H1 (cell line): ENCODE data around the gene TRMT44. TPM values are rescaled to one million over a fixed set of nuclear protein-coding genes. Genes with fewer than 3 reads are reported as not detected.

ENCODE experiments used
- CTCF ChIA-PET: fragments of 300-600 bp; sonication (Branson Sonifier 250); formaldehyde crosslinking; loops from one replicate; lab custom pipeline; 2021; ENCODE audit not compliant: partially characterized antibody; lab: Charles Lee
- POLR2A ChIA-PET: fragments of 300-600 bp; sonication (Branson Sonifier 250); formaldehyde crosslinking; loops from one replicate; lab custom pipeline; 2021; ENCODE audit warnings: inconsistent platforms; ENCODE audit not compliant: partially characterized antibody; lab: Charles Lee
- DNase-seq, 2 experiments: peaks; one replicate each; pipeline versions ENCODE4 v3.0.0 to v3.0.0-alpha.2; 2010 to 2022; ENCODE audit warnings: low spot score in 2 of 2, low read depth in 1 of 2, mixed read lengths in 1 of 2
- FAIRE-seq: peaks from 2 replicates; lab custom pipeline; 2011; peaks lifted over from hg19 to GRCh38; lab: Jason Lieb, UNC
- H2AFZ ChIP-seq: 2 replicates; pipeline ENCODE4 v1.8.1; 2012; ENCODE audit warnings: low read length, inconsistent platforms
- H2AK5ac ChIP-seq: 2 replicates; pipeline ENCODE4 v1.6.1; 2013; ENCODE audit warnings: low read depth, low read length
- H2BK120ac ChIP-seq: replicated peaks from 2 replicates; pipeline ENCODE3; 2013; ENCODE audit warnings: low read depth, low read length, inconsistent platforms
- H2BK12ac ChIP-seq: 2 replicates; pipeline ENCODE4 v1.6.1; 2013; ENCODE audit warnings: low read depth, low read length
- H2BK15ac ChIP-seq: 2 replicates; pipeline ENCODE4 v1.6.1; 2013; ENCODE audit warnings: low read length
- H2BK20ac ChIP-seq: 2 replicates; pipeline ENCODE4 v1.6.1; 2013; ENCODE audit warnings: low read length
- H2BK5ac ChIP-seq: 2 replicates; pipeline ENCODE4 v1.6.1; 2013; ENCODE audit warnings: low read depth, low read length
- H3K14ac ChIP-seq: 2 replicates; pipeline ENCODE4 v1.6.1; 2013; ENCODE audit warnings: inconsistent platforms; ENCODE audit not compliant: insufficient read length
- H3K18ac ChIP-seq: 2 replicates; pipeline ENCODE4 v1.6.1; 2013; ENCODE audit warnings: low read length; ENCODE audit errors: extremely low read depth
- H3K23ac ChIP-seq: 2 replicates; pipeline ENCODE4 v1.6.1; 2013; ENCODE audit warnings: inconsistent platforms; ENCODE audit not compliant: insufficient read length
- H3K23me2 ChIP-seq: 2 replicates; pipeline ENCODE4 v1.6.1; 2013; ENCODE audit warnings: low read depth, low read length
- H3K27ac ChIP-seq: 2 replicates; pipeline ENCODE4 v1.6.1; 2011; ENCODE audit warnings: low read depth, low read length, inconsistent platforms
- H3K27me3 ChIP-seq, 4 experiments: replicated peaks in 1 of 4; 1 replicate in 1 of 4; 2 replicates in 3 of 4; pipeline versions ENCODE4 v1.6.1 to v1.8.1; 2011 to 2013; ENCODE audit warnings: low read length in 3 of 4, mild to moderate bottlenecking in 3 of 4, inconsistent platforms in 2 of 4, mixed read lengths in 2 of 4, moderate library complexity in 1 of 4; ENCODE audit not compliant: control insufficient read depth in 3 of 4, insufficient read depth in 3 of 4; ENCODE audit errors: extremely low read depth in 1 of 4
- H3K36me3 ChIP-seq, 4 experiments: 2 replicates each; pipeline versions ENCODE4 v1.6.1 to v1.8.1; 2011 to 2013; ENCODE audit warnings: mild to moderate bottlenecking in 4 of 4, low read length in 3 of 4, moderate library complexity in 2 of 4, control low read depth in 1 of 4, inconsistent platforms in 1 of 4; ENCODE audit not compliant: insufficient read depth in 4 of 4, control insufficient read depth in 2 of 4
- H3K4ac ChIP-seq: replicated peaks from 2 replicates; pipeline ENCODE3; 2013; ENCODE audit warnings: low read length, low read depth, mixed read lengths, inconsistent platforms; ENCODE audit not compliant: insufficient read length
- H3K4me1 ChIP-seq, 4 experiments: replicated peaks in 1 of 4; 1 replicate in 1 of 4; 2 replicates in 3 of 4; pipeline versions ENCODE4 v1.6.1 to v1.8.1; 2011 to 2013; ENCODE audit warnings: low read length in 3 of 4, inconsistent platforms in 2 of 4, mixed read lengths in 1 of 4; ENCODE audit not compliant: insufficient read depth in 4 of 4, control insufficient read depth in 3 of 4
- H3K4me2 ChIP-seq, 2 experiments: 2 replicates each; pipeline versions ENCODE4 v1.6.1 to v1.8.1; 2011 to 2013; ENCODE audit warnings: low read depth in 2 of 2, low read length in 2 of 2, control low read depth in 1 of 2, inconsistent platforms in 1 of 2, mild to moderate bottlenecking in 1 of 2; ENCODE audit not compliant: insufficient read depth in 1 of 2
- H3K4me3 ChIP-seq, 4 experiments: fragments of 200-600, 300-600 bp in 1 of 4; sonication (generic), shearing (Covaris generic), sonication (Bioruptor Twin) in 1 of 4; 2 replicates each; pipeline versions ENCODE4 v1.5.1 to v1.8.1; 2011 to 2016; ENCODE audit warnings: low read length in 4 of 4, low read depth in 3 of 4, control low read depth in 2 of 4, inconsistent platforms in 2 of 4, mild to moderate bottlenecking in 2 of 4, mixed read lengths in 1 of 4, moderate library complexity in 1 of 4; ENCODE audit not compliant: insufficient read depth in 2 of 4; ENCODE audit errors: extremely low read depth in 1 of 4
- H3K56ac ChIP-seq: replicated peaks from 2 replicates; pipeline ENCODE3; 2013; ENCODE audit warnings: low read depth, mild to moderate bottlenecking, mixed read lengths, low read length, inconsistent platforms; ENCODE audit not compliant: insufficient read length
- H3K79me1 ChIP-seq: 2 replicates; pipeline ENCODE4 v1.6.1; 2013; ENCODE audit warnings: low read depth, low read length, control low read depth
- H3K79me2 ChIP-seq, 2 experiments: 2 replicates each; pipeline versions ENCODE4 v1.6.1 to v1.8.1; 2012 to 2013; ENCODE audit warnings: low read length in 2 of 2, mild to moderate bottlenecking in 2 of 2, inconsistent platforms in 1 of 2; ENCODE audit not compliant: insufficient read depth in 2 of 2, control insufficient read depth in 1 of 2
- H3K9ac ChIP-seq, 4 experiments: replicated peaks in 1 of 4; 1 replicate in 1 of 4; 2 replicates in 3 of 4; pipeline versions ENCODE4 v1.6.1 to v1.8.1; 2011 to 2013; ENCODE audit warnings: low read depth in 3 of 4, low read length in 3 of 4, control low read depth in 2 of 4, mild to moderate bottlenecking in 2 of 4, moderate library complexity in 2 of 4, inconsistent platforms in 1 of 4; ENCODE audit errors: extremely low read depth in 1 of 4
- H3K9me3 ChIP-seq, 2 experiments: 2 replicates each; pipeline versions ENCODE4 v1.6.1 to v1.8.1; 2012 to 2013; ENCODE audit warnings: mild to moderate bottlenecking in 2 of 2, moderate library complexity in 2 of 2, control low read depth in 1 of 2, inconsistent platforms in 1 of 2, low read depth in 1 of 2, low read length in 1 of 2, mixed read lengths in 1 of 2; ENCODE audit not compliant: insufficient read depth in 2 of 2
- H4K20me1 ChIP-seq, 2 experiments: replicated peaks in 1 of 2; 2 replicates each; pipeline versions ENCODE3 to v1.8.1; 2011 to 2013; ENCODE audit warnings: inconsistent platforms in 2 of 2, low read length in 2 of 2, mild to moderate bottlenecking in 1 of 2; ENCODE audit not compliant: insufficient read depth in 2 of 2, control insufficient read depth in 1 of 2
- H4K5ac ChIP-seq: 2 replicates; pipeline ENCODE4 v1.6.1; 2013; ENCODE audit warnings: low read length, low read depth, mixed read lengths, inconsistent platforms; ENCODE audit not compliant: insufficient read length
- H4K8ac ChIP-seq: 2 replicates; pipeline ENCODE4 v1.8.0; 2013; ENCODE audit warnings: mild to moderate bottlenecking, moderate library complexity, low read length, inconsistent platforms; ENCODE audit not compliant: insufficient read depth; ENCODE audit errors: extremely low read depth
- H4K91ac ChIP-seq: replicated peaks from 2 replicates; pipeline ENCODE3; 2013; ENCODE audit warnings: low read length, mixed read lengths, inconsistent platforms; ENCODE audit not compliant: insufficient read length
- BCL11A ChIP-seq, 2 experiments: IDR thresholded peaks; one replicate each; pipeline ENCODE4 v1.6.1; 2011; ENCODE audit warnings: low read depth in 2 of 2, low read length in 2 of 2, mild to moderate bottlenecking in 2 of 2
- GTF2F1 ChIP-seq: IDR thresholded peaks from 2 replicates; pipeline ENCODE4 v1.6.1; 2012; ENCODE audit warnings: low read depth, low read length, improper control_type of control experiment, borderline replicate concordance
- HDAC6 ChIP-seq: IDR thresholded peaks from one replicate; pipeline ENCODE4 v1.7.1; 2012; ENCODE audit warnings: low read depth, mild to moderate bottlenecking, inconsistent platforms, low read length, moderate library complexity
- NRF1 ChIP-seq: IDR thresholded peaks from 2 replicates; pipeline ENCODE4 v1.6.1; 2011; ENCODE audit warnings: mild to moderate bottlenecking, low read depth, low read length, improper control_type of control experiment
- PHF8 ChIP-seq: fragments of 200-600 bp; sonication (generic); conservative IDR thresholded peaks from 2 replicates; pipeline ENCODE4 v1.7.1; 2012; ENCODE audit warnings: low read depth, mild to moderate bottlenecking, inconsistent platforms, low read length, moderate library complexity
- SUZ12 ChIP-seq: fragments of 200-600 bp; sonication (generic); IDR thresholded peaks from 2 replicates; pipeline ENCODE4 v1.6.1; 2012; ENCODE audit warnings: mild to moderate bottlenecking, inconsistent platforms, low read length, moderate library complexity, mixed read lengths
- WGBS, 2 experiments: shearing (Covaris generic) in 1 of 2; methylation state at CpG; one replicate each; pipeline versions ENCODE4 v1.1.6 to v1.1.7; 2013 to 2015; ENCODE audit warnings: low lambda C conversion rate in 2 of 2, mixed read lengths in 2 of 2, inconsistent platforms in 1 of 2, low coverage in 1 of 2, missing lambda C conversion rate in 1 of 2; ENCODE audit not compliant: insufficient replicate concordance in 2 of 2, insufficient coverage in 1 of 2, insufficient read length in 1 of 2; ENCODE audit errors: extremely low coverage in 1 of 2, missing lambda C conversion rate in 1 of 2; 5-methylcytosine and 5-hydroxymethylcytosine counted together
- polyA plus RNA-seq, 7 experiments: library from polyadenylated mRNA; depleted of rRNA in 3 of 7; stranded (reverse) in 5 of 7; unstranded in 2 of 7; fragments of >200 nt in 5 of 7; fragments of 200-250 nt in 2 of 7; gene quantifications; 1 replicate in 5 of 7; 2 replicates in 1 of 7; 4 replicates in 1 of 7; pipeline versions ENCODE4 v1.2.1 to v1.2.3, GENCODE V29; 2011 to 2013; ENCODE audit warnings: missing spikeins in 2 of 7, mixed read lengths in 2 of 7
- total RNA-seq: library from RNA; stranded (reverse); fragmentation: NEBNext Ultra II Directional; extraction: Animal tissue kit (Norgen Biotek cat#: 25700); gene quantifications from 2 replicates; pipeline ENCODE4 v1.2.1, GENCODE V29; 2021
- TF ChIP-seq, protein P1 (sequence below): IDR thresholded peaks from 2 replicates; pipeline ENCODE4 v1.6.1; 2011; ENCODE audit warnings: low read length, improper control_type of control experiment
- TF ChIP-seq, protein P2 (sequence below): IDR thresholded peaks from 2 replicates; pipeline ENCODE4 v1.6.1; 2011; ENCODE audit warnings: low read depth, mild to moderate bottlenecking, low read length; ENCODE audit not compliant: insufficient read depth

TRMT44 gene
- total and polyA plus RNA-seq, 2 of the 8 experiments (the other 6 are each of a cell fraction or from before 2014, with no cell fraction given): 8.6 to 23.9 TPM

- Histone ChIP-seq H3K9ac (no peak overlapping the region), H3K79me1 (peaks cover 2% of the 10 kb centered on the region), H3K4ac (no peak overlapping the region), H2BK20ac (no peak overlapping the region), H3K36me3 (no peaks in the 10 kb centered on the region), H2BK5ac (no peak overlapping the region), H4K20me1 (peaks cover 2 to 4% of the 10 kb centered on the region in 2 experiments), H2AK5ac (no peak overlapping the region), H2BK120ac (no peak overlapping the region), H4K8ac (no peak overlapping the region), H4K5ac (no peak overlapping the region), H3K23me2 (peaks cover 10% of the 10 kb centered on the region), H3K4me3 (no peak overlapping the region), H3K27me3 (no peaks in the 10 kb centered on the region), H3K4me1 (peaks cover 3 to 22% (median 4%) of the 10 kb centered on the region in 4 experiments; a peak in 6 of 7 replicates), H3K18ac (no peak overlapping the region), H3K56ac (no peak overlapping the region), H2BK12ac (no peak overlapping the region), H2AFZ (no peak overlapping the region), H4K91ac (no peak overlapping the region), H3K14ac (no peak overlapping the region), H3K79me2 (peaks cover 12 to 30% of the 10 kb centered on the region in 2 experiments), H3K27ac (no peak overlapping the region), H3K9me3 (no peaks in the 10 kb centered on the region), H3K4me2 (no peak overlapping the region), H3K23ac (no peak overlapping the region), H2BK15ac (no peak overlapping the region)
- no peak for FAIRE-seq
- WGBS, 2 experiments: 84% methylated on average over 3 of the region's 3 CpGs; no CpG with 5 or more reads in 1 of the 2 experiments
- no peak for DNase-seq
- POLR2A ChIA-PET: no interaction called here
- TF ChIP-seq HDAC6 (no peak), BCL11A (IDR thresholded peaks at IDR 0.05; ENCODE audit: low read depth in 2 of 2, low read length in 2 of 2) (no peak), GTF2F1 (no peak), NRF1 (no peak), PHF8 (no peak), SUZ12 (no peak)
- TF ChIP-seq, protein P1, sequence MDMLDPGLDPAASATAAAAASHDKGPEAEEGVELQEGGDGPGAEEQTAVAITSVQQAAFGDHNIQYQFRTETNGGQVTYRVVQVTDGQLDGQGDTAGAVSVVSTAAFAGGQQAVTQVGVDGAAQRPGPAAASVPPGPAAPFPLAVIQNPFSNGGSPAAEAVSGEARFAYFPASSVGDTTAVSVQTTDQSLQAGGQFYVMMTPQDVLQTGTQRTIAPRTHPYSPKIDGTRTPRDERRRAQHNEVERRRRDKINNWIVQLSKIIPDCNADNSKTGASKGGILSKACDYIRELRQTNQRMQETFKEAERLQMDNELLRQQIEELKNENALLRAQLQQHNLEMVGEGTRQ: no peak
- TF ChIP-seq, protein P2, sequence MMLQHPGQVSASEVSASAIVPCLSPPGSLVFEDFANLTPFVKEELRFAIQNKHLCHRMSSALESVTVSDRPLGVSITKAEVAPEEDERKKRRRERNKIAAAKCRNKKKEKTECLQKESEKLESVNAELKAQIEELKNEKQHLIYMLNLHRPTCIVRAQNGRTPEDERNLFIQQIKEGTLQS: no peak
- CTCF ChIA-PET: interaction anchor here (1.1 to 2.4 kb wide), 4 partner anchors 8 to 168 kb away, joined by 3 to 9 read pairs (median 5); no protein-coding TSS in a partner anchor
These were observed 1.4 kb upstream of the TRMT44 start for GRCh38 chr4:8439168-8439567.
